OCI-LY3 (cell line): ENCODE data around the gene MIB1.

Experiments
- CTCF ChIP-seq: fragments of 200-600, 300-600 bp; sonication (generic); IDR thresholded peaks from 2 replicates; pipeline ENCODE4 v1.5.1; 2014; ENCODE audit warnings: antibody characterized with exemption, low read length, low read depth
- EZH2phosphoT487 ChIP-seq: fragments of 200-600 bp; shearing (Covaris generic); IDR thresholded peaks from 2 replicates; pipeline ENCODE4 v1.6.1; 2018; ENCODE audit warnings: antibody characterized with exemption, mixed run types, low read depth

DNA sequence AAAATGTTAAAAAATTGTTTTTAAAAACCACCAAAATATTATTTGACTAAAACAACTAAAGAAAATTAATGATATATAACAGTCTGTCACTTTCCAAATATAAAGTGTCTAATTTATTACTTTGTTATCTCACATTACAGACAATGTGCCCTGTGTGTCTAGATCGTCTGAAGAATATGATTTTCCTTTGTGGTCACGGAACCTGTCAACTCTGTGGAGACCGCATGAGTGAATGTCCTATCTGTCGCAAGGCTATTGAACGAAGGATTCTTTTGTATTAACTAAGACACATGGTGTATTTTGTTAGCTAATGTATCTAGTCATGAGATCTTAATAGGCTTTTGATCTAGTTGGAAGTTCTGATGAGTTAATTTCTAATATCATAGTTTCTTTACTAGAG, 123.8 kb downstream of the MIB1 start:
- TF ChIP-seq CTCF: no peak
- no peak for TF ChIP-seq EZH2phosphoT487
